Measurements from ENCODE around the gene NR2F2.

DNA sequence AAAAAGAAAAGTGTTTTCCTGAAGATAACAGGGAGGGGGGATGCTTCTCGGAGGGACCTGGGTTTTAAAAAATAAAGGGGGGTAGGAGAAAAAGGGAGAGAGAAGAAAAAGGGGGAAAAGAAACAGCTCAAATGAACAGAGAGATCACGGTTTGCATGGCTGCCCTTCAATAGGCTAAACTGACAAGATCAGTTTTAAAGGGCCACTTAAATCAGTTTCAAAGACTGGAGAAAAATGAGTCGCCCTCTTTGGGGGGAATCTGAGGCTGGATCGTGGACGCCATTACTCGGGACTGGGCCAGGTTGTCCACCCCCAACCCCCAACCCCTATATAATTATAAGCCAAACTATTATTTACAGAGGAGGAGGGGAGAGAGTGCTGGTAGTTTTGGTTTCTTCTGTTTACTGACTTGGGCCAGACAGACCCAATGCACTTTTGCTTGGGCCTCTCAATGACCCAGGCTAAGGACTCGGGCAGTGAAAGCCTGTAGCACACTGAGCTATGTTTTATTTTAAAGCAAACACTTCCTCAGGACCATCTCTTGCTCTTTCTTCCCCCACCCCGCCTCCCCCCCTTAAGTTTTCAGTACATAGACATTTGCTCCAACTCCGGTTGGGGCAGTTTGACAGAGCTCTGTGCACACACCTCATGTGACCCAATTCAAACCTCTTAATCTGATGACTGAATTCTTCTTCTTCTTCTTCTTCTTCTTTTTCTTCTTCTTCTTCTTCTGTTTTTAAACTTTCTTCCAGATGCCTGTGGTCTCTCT, 6.3 kb downstream of the NR2F2 start:
- TF ChIP-seq CTCF (IDR thresholded peaks at IDR 0.05) (no peak), POLR2A (IDR thresholded peaks at IDR 0.05) (no peak), POLR2AphosphoS5 (IDR thresholded peaks at IDR 0.05; ENCODE audit: insufficient read depth in 1 of 2, low read depth in 1 of 2) (no peak)

Measured in vagina (tissue), 2 donors.